ENCODE measurements around the gene GPHB5. TPM values are rescaled to one million over a fixed set of nuclear protein-coding genes. Genes with fewer than 3 reads are reported as not detected.

GPHB5 gene
- total RNA-seq, 1 experiment from 2014 or later, result not detected

- H3K9ac ChIP-seq (ENCODE audit: extremely low read depth, insufficient read length, low read length), result no peak overlapping the region
- no peak overlapping the region for H4K5ac ChIP-seq (ENCODE audit: insufficient read length, low read depth, low read length)
- no peak overlapping the region for H3K4me2 ChIP-seq (ENCODE audit: insufficient read depth, insufficient read length, low read length)
- H3K36me3 Mint-ChIP-seq (ENCODE audit: insufficient read depth in 1 of 3, low read depth in 3 of 3), result no peaks in the 10 kb centered on the region
- H3K23me2 ChIP-seq (ENCODE audit: insufficient read length, low read depth, low read length, poor library complexity, severe bottlenecking), result no peaks in the 10 kb centered on the region
- no peak overlapping the region for H3K56ac ChIP-seq (ENCODE audit: insufficient read length, low read depth, low read length)
- no peak overlapping the region for H4K8ac ChIP-seq (replicated peaks; ENCODE audit: insufficient read length, low read depth, low read length)
- no peaks in the 10 kb centered on the region for H3K4me1 Mint-ChIP-seq
- no peak overlapping the region for H3T11ph ChIP-seq (ENCODE audit: low read length)
- H2BK12ac ChIP-seq (ENCODE audit: insufficient read length, low read depth, low read length), result no peak overlapping the region
- no peak overlapping the region for H2BK20ac ChIP-seq (ENCODE audit: low read depth, low read length, poor library complexity, severe bottlenecking)
- no peak overlapping the region for H2BK5ac ChIP-seq (ENCODE audit: insufficient read length, low read length)
- no peak overlapping the region for H3K27ac ChIP-seq (ENCODE audit: insufficient read length, low read depth, low read length)
- no peak overlapping the region for H2BK120ac ChIP-seq (ENCODE audit: low read depth, low read length, poor library complexity, severe bottlenecking)
- no peaks in the 10 kb centered on the region for H4K20me1 ChIP-seq (ENCODE audit: control insufficient read depth, insufficient read depth, insufficient read length)
- H3K27me3 Mint-ChIP-seq (ENCODE audit: low read depth), result no peaks in the 10 kb centered on the region
- no peaks in the 10 kb centered on the region for H3K9me3 ChIP-seq (ENCODE audit: control insufficient read depth, low read depth, low read length)
- H3K27me3 ChIP-seq (ENCODE audit: insufficient read depth, low read length), result no peaks in the 10 kb centered on the region
- no peaks in the 10 kb centered on the region for H3K79me2 ChIP-seq (ENCODE audit: insufficient read depth, low read length)
- no peak overlapping the region for H2AK5ac ChIP-seq (ENCODE audit: insufficient read length, low read length)
- no peak overlapping the region for H4K91ac ChIP-seq (ENCODE audit: insufficient read length, low read depth, low read length)
- peak; percentile 98 for TF ChIP-seq CTCF (conservative IDR thresholded peaks at IDR 0.05)
- H2BK15ac ChIP-seq (ENCODE audit: low read depth, low read length), result no peak overlapping the region
- H3K23ac ChIP-seq (ENCODE audit: insufficient read length, low read depth, low read length), result no peak overlapping the region
- no peak overlapping the region for H3K18ac ChIP-seq (ENCODE audit: insufficient read length, low read depth, low read length)
- H3K14ac ChIP-seq (ENCODE audit: insufficient read depth, low read length), result no peak overlapping the region
- no CpG with 5 or more reads among the region's 5 CpGs for WGBS (ENCODE audit: extremely low coverage, insufficient read length, low lambda C conversion rate)
- H3K4me1 ChIP-seq (ENCODE audit: insufficient read depth, low read length), result no peaks in the 10 kb centered on the region
- DNase-seq, result no peak
- no peak overlapping the region for H2AFZ ChIP-seq (ENCODE audit: low read length)
- no peak overlapping the region for H3K27ac Mint-ChIP-seq
- no peak overlapping the region for H3K4me3 Mint-ChIP-seq
- no peaks in the 10 kb centered on the region for H3K9me3 Mint-ChIP-seq
- H3K79me1 ChIP-seq (ENCODE audit: insufficient read depth, low read depth, low read length, poor library complexity, severe bottlenecking), result no peaks in the 10 kb centered on the region
- no peak overlapping the region for H3K4ac ChIP-seq (ENCODE audit: low read depth, low read length)
Observed at GRCh38 chr14:63276492-63277342, 42.0 kb downstream of the GPHB5 start.
